GM18502 (cell line): ENCODE results near the gene RNFT2.
A peak's percentile ranks its signal among the peaks of the same experiment; 100 is the strongest.

Experiments
- ATAC-seq: cut with Tn5 transposase; IDR thresholded peaks from one replicate; pipeline ENCODE4 v1.9.1; 2021; ENCODE audit warnings: mild to moderate bottlenecking; ENCODE audit not compliant: unreplicated experiment, poor library complexity

The RNFT2 gene, protein sequence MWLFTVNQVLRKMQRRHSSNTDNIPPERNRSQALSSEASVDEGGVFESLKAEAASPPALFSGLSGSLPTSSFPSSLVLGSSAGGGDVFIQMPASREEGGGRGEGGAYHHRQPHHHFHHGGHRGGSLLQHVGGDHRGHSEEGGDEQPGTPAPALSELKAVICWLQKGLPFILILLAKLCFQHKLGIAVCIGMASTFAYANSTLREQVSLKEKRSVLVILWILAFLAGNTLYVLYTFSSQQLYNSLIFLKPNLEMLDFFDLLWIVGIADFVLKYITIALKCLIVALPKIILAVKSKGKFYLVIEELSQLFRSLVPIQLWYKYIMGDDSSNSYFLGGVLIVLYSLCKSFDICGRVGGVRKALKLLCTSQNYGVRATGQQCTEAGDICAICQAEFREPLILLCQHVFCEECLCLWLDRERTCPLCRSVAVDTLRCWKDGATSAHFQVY

DNA sequence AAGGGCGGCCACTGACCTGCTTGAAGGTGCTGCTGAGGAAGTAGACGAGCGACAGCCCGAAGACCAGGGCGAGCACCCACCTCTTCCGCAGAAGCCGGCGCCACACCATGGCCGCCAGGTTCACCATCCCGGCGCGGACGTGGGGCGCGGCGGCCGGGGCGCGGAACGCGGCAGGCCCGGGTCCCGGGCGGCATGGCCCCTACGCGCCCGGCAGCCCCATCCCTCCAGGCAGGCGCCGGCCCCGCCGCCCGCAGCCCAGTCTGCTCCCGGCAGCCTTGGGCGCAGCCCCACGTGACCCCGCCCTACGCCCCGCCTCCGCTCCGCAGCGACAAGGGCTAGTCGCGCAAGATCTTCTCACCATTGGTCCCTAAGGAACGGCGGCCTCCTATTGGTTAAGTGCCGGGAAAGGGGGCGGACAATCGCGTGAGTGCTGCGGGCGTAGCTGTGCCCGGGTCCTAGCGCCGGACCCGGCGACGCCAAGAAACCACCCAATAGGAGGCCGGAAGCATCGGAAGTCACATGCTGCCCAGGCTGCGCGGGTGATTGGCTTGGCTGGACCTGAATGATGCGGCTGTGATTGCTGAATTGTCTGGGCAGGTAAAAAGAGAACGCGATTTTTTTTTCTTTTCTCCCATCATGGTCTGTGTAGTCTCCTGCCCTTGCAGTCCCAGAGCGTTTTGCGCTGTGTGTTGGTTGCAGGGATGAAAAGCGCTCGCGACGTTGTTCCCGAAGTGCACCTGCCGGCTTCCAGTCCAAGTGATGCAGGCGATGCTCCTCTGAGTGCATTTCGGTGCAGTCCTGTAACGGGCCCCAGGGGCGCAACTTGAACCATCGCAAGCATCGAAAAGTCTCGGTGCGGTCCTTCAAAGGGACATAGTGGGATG, at the start of gene RNFT2, which contains the start of gene SPRING1:
Gene RNFT2 (plus strand): TSS at position 542 of the 884 bp plus-strand sequence. CDS start 2,183 bp downstream, outside the sequence.
Gene SPRING1 (minus strand): TSS at position 296 of the 884 bp plus-strand sequence. CDS start 169 bp downstream, at position 127.
- peak; percentile 94 for ATAC-seq

DNA sequence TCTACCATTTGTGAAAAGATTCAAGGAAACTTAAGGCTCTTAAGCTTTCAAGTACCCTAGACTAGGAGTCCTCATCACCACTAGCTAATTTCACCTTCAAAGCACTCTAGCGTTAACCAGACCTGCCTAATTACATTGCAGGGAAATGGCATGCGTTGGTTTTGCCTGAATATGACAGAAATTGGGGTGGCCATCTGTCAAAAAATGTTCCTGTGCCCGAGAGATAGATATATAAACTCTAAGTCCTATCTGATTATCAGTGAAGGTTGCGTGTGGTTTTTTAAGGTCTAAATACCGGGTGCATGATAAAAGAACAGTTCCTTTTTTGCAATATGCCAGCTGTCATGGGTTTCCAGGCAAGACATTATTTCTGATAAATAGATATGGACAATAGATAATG, 48.6 kb upstream of the RNFT2 start:
- ATAC-seq = no peak

DNA sequence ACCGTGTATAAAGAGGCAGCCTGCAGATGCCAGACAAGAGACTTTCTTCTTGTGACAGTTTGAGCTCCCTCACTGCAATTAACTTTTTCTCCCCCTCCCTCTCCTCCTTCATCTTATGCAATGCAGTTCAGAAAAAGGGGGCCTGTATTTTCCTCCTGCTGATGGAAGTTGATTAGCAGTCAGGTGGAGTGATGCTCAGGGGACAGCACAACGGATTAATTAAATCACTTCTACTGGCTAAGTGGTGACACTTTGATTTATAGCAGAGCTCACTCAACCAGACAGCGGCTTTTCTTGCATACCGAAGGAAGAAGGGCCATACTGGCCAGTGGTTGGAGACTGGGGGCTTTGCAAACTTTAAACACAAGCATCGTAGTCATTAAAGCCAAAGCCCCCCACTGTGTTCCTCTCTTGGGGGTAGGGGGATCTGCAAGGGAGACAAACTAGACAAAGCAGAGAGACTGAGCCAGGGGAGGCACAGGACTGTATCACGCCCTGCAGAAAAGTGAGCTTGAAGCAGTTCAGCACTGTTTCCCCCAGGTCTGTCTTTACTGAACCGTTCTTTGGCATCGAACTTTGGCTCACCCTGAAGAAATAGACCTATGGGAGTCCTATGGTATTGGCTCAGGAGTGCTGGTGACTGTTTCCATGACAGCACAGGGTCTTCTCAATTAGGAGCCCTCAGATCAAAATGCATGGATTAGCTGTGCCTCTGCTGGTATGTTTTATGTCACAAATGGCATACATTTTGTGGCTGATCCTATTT, 48.0 kb upstream of the RNFT2 start:
- ATAC-seq = no peak

DNA sequence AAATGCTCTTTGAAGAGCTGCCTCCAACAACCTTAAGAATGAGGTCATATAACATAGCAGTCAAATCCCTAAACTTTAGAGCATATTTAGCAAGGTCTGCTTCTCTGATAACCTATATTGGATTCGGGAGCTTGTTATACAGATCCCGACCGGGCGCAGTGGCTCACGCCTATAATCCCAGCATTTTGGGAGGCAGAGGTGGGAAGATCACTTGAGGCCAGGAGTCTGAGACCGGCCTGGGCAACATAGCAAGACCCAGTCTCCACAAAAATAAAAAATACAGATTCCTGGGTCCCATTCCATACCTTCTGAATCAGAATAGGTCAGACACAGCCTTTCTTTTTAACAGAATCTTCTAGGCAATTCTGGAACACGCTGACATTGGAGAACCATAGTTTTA, 46.9 kb upstream of the RNFT2 start:
- no peak for ATAC-seq

DNA sequence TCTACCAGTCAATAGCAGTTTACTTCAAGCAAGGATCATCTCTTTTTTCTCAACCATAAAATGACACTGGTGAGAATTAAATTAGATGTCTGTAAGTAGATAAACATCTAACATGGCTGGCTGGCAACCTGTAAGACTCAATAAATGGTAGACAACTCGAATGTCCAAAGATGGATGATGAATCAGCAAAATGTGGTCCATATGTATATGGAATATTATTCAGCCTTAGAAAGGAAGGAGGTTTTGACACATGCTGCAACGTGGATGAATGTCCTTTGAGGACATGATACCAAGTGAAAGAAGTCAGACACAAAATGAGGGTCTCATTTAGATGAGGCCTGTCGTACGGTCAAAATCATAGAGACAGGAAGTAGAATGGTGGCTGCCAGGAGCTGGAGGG, 46.5 kb upstream of the RNFT2 start:
- ATAC-seq = no peak

DNA sequence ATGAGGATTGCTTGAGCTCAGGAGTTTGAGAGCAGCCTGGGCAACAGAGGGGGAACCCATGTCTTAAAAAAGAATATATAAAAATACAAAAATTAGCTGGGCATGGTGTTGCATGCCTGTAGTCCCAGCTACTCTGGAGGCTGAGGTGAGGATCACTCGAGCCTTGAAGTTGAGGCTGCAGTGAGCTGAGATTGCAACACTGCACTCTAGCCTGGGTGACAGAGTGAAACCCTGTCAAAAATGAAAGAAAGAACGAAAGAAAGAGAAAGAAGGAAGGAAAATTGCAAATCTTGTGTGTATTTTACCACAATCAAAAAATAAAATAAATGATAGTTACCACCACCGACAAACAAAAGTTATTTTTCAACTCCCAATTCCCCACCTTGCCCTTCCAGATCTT, 45.5 kb upstream of the RNFT2 start:
- ATAC-seq = no peak

DNA sequence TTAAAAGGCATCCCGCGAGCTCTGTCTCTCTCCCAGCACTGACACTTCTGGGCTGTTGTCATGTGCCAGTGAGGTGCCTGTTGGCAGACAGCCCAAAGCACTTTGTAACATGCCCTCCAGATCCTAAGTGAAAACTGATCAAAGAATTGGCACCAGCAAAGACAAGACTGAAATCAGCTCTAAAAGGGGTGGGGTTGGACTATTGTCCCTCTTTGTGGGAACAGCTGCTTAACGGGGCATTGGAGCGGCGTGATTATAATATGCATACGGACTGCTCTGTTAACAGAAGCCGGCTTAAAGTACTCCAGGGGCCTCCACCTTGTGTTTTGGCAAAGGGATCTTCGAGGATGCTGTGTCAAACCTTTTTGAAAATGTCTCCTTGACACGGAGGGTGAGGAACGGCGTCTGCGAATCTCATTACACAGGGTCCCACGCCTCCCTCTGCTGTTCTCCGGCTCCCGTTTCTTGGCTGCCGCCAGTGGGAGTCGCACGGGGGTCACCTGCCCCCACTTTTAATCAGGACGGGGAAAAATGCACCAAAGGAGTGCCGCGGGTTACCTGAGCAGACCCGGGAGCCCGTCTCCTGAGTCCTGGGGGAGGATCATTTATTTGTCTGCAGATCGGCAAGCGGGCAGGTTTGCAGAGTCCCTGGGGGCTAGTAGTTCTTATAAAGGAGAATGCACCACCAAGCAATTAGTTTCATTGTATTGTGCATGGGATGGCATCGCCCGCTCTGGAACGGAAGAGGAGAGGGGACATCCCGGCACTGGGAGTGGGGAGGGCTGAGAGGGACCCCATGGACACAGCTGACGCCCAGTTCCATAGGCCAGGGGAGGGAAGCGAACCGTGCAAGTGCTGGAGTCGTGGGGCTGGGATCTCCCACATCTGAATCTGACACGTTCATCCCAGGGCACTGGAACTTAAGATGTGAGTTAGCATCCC, 44.6 kb upstream of the RNFT2 start:
- no peak for ATAC-seq

DNA sequence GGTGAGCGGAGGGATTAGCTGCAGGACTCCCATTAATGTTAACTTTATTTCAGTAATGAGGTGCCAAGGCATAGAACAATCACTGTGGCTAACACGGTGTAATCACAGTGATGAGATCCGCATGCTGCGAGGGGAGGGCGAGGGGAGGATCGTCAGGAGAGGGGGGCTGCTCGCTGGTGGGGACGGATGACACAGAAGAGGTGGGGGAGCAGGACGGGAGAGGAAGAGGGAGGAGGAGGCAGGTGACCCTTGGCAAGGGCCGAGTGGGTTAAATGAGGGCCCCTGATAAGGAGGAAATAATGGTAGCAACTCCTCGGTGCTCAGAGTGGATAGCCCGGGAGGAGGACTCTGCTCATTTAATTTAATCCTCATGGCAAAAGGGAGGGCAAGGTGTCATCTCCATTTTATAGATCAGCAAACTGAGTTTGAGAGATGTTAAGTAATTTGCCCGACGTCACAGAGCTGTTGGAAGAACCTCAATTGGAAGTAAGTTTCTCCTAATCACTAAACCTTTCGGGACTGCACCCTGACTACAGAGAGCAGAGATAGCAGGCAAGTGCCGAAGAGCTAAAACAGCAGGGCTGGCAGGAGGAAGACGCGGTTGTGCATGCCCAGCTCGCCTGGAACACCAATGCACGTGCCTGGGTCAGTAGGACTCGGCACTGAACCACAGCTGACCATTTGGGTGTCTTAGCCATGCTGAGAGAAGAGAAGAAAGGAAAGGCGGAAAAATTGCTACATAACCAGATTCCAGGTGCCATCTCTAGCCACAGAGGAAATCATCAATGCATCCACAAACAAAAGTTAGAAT, 43.3 kb upstream of the RNFT2 start:
- ATAC-seq = no peak

DNA sequence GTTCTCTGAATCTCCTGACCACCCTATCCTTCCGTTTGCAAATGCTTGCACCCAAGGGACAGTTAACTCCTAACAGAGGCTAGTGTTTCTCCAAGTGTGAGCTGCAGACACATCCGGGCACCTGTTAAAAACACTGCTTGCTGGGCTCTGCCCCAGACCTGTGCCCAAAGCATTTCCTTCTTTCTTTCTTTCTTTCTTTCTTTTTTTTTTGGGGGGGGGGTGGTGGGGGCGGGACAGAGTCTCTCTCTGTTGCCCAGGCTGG, 42.7 kb upstream of the RNFT2 start:
- no peak for ATAC-seq

DNA sequence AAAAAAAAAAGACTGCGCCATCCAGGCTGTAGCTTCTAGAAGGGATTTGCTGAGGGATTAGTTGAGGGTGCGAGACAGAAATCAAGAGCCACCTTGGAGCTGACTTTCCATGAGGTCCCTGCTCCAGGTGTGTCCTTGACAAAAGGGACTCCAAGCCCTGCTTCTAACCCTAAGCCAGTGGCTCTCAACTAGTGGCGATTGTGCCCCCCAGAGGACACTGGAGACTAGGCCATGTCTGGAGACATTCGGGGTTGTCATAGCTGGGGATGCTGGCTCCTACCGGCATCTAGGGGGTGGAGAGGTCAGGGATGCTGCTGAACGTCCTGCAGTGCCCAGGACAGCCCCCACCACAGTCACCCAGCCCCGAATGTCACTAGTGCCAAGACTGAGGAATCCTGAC, 40.8 kb upstream of the RNFT2 start:
- no peak for ATAC-seq

DNA sequence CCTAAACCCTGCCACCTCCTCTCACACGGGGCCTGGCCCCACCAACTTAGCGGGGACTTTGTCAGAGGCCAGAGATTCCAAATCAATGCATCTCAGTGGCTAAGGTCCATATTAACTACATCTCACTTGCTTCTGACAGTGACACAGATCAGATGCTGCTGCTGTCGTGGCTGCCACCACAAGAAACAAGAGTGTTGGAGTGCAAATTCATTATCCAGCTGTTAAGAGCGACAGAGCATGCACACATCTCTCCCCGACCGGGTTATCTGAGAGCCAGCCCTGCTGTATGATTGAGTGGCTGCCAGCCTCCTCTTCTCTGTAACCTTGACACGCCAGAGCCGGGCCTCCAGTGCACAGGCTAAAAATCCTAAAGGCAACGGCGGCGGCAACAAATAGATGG, 40.4 kb upstream of the RNFT2 start:
- no peak for ATAC-seq

DNA sequence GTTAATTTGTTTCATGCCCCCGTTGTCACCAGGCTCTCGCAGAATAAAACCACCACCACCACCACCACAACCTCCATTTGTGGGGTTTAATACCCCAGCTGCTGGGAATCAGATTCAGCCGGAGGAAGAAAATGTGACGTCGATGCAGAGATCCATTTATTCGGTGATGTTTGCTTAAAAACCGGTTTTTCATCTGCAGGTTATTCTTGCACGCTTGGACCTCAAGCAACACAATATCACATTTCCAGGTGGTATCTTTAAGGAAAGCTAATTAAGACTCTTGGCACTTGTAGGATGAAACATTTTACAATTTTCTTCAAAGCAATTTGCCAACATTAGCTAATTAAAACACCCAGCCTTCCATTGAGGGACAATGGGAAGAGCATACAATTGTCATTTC, 40.0 kb upstream of the RNFT2 start:
- ATAC-seq = no peak

DNA sequence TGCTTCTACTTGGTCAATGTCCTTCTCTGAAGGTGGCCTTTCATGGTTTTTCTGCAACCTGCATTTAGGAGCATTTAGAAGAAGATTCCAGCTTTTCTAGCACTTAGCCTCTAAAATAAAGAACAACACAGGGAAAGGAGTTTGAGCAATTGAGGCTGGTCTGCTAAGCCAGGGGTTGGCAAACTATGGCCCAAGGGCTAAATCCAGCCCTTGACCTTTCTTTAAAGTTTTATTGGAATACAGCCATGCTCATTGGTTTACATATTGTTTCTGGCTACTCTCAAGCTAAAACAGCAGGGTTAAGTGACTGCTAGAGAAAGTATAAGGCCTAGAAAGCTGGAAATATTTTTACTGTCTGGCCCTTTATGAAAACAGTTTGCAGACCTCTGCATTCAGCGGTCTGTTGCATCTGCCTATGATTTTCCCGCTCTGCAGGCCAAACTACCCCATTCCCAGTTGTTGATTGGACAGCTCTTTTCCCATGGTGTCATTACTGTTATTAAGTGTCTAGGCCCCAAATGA, 39.5 kb upstream of the RNFT2 start:
- no peak for ATAC-seq

DNA sequence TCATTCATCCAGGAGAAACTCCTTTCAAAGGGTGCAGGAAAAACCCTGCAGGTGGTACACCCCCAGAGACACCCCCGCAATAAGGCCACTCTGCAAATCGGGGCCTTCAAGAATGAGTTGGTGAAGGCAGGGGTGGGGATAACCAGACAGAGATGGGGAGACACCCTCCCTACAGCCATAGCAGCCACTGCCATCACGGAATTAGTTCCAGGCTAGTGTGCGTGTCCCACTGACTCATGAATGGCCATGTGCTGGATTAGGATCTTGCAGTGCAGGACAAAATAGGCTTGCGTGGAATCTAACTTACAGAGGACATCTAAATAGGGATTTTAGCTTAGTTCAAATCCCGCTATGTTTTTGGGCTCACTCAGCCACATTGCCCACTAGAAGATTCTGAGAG, 38.0 kb upstream of the RNFT2 start:
- ATAC-seq = no peak

DNA sequence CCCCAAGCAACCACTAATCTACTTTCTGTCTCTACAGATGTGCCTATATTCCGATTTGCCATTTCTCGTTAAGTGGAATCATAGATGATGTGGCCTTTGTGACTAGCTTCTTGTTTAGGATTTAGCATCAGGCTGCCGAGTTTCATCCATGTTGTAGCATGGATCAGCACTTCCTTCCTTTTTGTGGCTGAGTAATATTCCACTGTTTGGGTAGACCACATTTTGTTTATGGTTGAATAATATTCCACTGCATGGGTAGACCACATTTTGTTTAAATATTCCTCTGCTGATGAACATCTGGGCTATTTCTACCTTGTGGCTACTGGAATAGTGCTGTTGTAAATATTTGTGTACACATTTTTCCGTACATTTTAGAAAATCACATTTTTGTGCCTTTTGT, 36.7 kb upstream of the RNFT2 start:
- ATAC-seq = no peak

DNA sequence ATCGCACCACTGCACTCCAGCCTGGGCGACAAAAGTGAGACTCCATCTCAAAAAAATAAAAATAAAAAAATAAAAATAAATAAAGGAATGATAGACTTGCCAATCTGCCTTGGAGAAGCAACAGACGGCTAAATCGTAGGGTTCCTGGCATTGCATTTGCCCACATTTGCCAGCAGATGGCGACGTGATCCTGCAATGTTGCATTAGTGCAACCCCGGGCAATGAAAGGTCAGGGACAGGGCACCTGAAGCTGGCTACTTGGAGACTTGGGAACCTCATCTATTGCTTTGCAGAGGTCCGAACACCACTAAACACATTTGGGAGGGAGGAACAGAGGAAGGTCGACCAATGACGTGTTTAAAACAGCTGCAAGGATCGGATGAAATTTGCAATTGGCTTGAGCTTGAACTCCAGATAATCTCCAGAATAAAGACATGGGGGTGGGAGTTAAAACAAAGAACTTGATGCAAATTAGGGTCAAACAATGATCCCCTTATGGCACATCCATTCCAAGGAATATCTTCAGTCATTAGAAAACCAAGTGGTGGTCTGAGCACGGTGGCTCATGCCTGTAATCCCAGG, 34.8 kb upstream of the RNFT2 start:
- no peak for ATAC-seq

DNA sequence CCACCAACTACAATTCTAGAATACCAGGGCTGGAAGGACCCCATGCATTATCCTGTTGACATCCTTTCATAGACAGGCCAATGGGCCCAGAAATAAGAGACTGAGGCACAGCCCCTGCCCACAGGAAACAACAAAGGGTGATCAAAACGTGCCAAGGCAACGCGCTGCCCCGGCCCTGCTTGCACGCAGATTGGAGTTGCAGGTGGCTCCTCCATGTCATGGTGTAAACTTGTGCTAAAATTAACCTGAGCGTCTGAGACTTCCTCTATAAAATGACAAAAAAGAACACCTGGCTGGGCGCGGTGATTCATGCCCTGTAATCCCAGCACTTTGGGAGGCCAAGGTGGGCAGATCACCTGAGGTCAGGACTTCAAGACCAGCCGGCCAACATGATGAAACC, 30.4 kb upstream of the RNFT2 start:
- ATAC-seq = no peak
